GM18951 (cell line): ENCODE measurements around the gene SEC11C.
"Not testable (repeated sequence)": the region's sequence is repeated elsewhere in the genome, so short reads cannot be mapped to it uniquely, and the experiment has no call there.

Experiments
- POLR2A ChIP-seq: IDR thresholded peaks from 4 replicates; pipeline ENCODE4 v1.6.1; 2011; ENCODE audit warnings: mild to moderate bottlenecking; ENCODE audit not compliant: insufficient read length, insufficient read depth; ENCODE audit errors: extremely low read depth
- in situ Hi-C: fragments of 300-500 bp; cut with MboI; formaldehyde crosslinking; loops from one replicate; pipeline ENCODE4 v1.12.0; 2022; ENCODE audit warnings: low sequenced_read_pairs, mixed read lengths, inconsistent platforms; ENCODE audit not compliant: unreplicated experiment

The SEC11C gene

DNA sequence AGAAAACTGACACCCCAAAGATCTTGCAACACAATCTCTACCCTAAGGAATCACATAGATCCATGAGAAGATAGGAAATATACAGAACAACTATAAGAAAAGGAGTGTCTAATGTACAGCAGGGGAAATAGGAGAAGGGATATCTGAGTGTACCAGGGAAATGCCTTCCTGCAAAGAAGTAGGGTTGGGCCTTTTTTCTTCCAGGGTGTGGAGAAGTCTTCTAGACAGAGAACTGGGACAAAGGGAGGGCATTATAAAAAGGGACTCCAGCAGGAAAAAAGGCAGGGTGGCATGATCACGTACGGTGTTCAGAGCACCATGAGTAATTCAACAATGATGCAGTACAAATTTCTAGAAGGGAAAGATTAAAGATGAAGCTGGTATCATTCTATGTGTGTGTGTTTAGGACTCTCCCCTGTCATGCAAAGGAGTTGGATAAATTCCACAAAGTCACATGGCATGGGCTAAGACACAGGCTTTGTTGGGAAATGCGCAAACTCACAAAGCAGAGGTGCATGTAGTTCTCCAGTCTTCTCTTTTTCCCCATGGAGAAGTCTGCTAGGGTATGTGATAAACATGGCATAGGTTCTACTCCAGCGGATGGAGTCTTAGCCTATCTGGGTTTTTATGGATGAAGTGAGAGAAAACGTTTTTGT lies 6.7 kb upstream of the SEC11C start:
- TF ChIP-seq POLR2A: no peak
- in situ Hi-C loops: no loop called here

DNA sequence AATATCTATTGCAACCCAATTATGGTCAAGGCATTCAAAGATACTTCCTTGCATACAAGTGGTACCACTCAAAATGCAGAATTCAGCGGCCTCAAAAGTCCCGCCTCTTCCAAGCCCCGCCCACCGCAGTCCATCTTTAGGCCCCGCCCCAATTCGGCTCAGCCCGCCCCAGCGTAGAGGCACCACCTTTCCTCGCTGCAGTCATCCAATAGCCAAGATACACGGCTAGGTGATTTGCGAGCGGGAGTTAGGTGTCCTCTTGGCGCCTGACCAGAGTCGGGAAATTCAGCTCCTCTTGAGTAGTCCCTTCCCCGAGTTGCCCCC lies 431 bp upstream of the SEC11C start:
- TF ChIP-seq POLR2A: no peak
- in situ Hi-C loops: no loop called here

DNA sequence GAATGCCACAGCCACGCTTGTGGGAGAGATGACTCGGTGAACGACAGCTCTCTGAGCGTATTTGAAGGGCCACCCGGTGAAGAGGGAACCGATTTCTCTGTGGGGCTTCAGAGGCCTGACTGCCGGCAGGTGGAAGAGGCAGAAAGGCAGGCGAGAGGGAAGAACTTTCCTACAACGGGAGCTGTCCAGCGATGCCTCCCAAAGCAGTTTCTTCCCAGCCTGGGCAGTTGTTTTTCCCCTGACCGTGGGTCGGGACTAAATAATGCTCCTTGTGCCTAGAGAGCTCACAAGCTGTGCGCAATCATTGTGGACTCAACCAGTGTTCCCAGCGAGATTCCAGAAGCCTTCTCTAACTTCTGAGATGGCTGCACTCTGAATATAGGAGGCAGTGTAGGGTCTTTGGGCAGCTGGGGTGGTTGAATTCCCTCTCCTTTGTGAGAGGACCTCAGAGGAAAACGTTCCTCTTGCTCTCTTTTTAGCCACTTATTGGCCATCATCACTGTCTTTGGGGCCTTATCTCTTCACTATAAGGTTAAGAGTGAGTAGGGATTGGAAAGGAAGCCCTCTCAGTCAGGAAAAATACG lies 710 bp downstream of the SEC11C start:
- no peak for TF ChIP-seq POLR2A
- in situ Hi-C loops: no loop called here

DNA sequence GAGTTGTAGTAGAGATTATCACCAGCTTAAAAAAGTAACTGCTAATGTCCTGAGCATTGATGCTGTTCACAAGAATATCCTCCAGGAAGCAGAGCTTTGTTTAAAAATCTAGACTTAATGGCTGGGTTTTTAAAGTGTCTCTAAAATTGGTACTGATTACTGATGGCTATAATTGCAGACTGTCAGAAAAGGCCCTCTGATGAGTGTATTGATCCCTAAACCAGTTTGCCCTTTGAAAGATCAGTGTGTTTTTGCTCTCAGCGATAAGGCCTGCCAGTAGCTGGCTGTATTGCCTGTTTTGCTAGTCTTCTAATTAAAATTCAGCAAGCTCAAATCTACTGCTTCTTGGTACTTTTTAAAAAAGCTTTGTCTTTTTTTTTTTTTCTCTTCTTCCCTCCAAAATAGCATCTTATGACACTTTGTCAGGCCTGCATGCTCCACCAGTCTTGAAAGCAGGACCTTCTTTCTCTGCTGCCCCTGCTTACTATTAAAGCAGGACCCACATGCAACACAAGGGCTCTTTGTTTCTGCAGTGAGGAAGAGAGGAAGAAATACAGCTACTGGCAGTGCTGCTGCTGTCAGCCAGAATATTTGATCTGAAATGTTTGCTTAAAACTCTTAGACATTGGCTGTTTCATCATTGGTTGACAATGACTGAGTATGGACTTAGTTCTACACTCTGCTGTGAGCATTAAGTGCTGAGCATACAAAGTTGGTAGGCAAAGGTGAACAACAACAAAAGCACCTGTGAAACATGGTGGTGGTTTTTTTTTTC lies 1.8 kb downstream of the SEC11C start:
- no peak for TF ChIP-seq POLR2A
- in situ Hi-C loops: no loop called here

DNA sequence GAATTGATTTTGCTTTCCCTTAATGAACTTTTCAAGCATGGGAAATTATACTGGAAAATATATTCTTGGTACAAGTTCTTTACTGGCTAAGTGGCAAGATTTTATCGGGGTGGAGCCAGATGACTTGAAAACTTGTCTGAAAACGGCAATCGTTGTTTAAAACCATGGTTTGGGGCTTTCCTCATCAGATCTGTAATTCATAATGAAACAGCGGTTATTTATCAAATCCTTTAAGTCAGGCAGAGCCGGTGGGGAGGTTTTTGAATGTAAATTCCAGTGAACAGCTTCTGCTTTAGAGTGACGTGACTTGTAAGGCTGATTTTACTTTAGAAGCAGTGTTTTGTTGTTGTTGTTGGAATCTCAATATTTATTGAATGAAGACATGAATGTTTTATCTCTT lies 2.6 kb downstream of the SEC11C start:
- no peak for TF ChIP-seq POLR2A
- in situ Hi-C loops: no loop called here

DNA sequence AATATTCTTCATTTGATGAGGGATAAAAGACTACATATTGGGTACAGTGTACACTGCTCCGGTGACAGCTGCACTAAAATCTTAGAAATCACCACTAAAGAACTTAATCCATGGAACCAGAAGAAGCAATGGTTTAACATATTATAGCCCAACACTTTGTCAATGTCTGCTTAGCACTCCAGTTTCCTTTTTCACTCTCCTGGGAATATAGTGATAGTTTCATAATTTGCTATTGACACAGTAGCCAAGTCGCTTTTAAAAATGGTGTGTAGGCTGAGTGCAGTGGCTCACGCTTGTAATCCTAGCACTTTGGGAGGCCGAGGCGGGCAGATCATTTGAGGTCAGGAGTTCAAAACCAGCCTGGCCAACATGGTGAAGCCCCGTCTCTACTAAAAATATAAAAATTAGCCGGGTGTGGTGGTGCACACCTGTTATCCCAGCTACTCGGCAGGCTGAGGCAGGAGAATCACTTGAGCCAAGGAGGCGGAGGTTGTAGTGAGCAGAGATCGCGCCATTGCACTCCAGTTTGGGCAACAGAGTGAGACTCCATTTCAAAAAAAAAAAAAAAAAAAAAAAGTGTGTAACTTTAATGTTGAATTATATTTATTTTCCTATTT lies 3.2 kb downstream of the SEC11C start:
- in situ Hi-C loops: not testable (repeated sequence)

DNA sequence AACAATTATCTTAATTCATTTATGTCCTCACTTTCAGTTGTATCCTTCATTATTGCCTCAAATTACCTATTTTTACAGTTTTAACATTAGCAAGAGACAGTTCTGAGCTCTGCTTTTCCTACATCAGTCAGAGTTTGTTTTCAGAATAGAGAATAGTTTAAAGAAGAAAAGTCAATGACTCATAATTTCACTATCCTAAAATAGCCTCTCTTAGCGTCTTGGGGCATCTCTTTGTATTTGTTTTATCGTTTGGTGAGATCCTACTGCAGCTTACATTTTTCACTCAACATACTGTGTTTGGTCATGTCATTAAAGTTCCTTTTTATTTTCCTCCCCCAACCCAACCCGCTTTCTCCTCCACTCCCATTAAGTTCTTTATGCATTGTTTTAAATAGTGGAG lies 3.8 kb downstream of the SEC11C start:
- in situ Hi-C loops: no loop called here
- no peak for TF ChIP-seq POLR2A

DNA sequence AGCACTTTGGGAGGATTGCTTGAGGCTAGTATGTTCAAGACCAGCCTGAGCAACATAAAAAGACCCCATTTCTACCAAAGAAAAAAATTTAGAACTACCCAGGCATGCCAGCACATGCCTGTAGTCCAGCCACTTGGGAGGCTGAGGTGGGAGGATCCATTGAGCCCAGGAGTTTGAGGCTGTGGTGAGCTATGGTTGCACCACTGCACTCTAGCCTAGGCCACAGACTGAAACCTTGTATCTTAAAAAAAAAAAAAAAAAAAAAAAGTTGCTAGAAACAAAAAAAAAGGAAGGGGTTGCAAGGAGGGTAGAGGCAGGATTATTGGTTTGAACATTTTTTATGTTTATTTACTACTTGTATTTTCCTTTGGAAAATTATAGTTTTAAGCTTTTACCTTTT lies 4.8 kb downstream of the SEC11C start:
- in situ Hi-C loops: no loop called here

DNA sequence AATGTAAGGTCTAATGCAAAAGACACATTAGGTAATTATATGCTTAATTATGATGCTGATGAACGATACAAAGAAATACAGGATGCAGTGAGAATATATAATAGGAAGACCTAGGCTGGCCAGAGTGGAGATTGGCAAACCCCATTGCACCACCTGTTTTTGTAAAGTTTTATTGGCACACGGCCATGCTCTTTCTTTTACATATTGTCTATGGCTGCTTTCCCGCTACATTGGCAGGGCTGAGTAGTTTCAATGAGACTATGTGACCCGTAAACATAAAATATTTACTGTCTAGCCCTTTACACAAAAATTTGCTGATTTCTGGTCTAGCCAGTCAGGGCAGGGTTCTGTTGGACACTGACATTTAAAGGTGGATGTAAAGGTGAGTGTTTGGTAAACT lies 5.4 kb downstream of the SEC11C start:
- no peak for TF ChIP-seq POLR2A
- in situ Hi-C loops: no loop called here

More for the DNA sequence above, 4.8 kb downstream of the SEC11C start:
- no peak for TF ChIP-seq POLR2A

DNA sequence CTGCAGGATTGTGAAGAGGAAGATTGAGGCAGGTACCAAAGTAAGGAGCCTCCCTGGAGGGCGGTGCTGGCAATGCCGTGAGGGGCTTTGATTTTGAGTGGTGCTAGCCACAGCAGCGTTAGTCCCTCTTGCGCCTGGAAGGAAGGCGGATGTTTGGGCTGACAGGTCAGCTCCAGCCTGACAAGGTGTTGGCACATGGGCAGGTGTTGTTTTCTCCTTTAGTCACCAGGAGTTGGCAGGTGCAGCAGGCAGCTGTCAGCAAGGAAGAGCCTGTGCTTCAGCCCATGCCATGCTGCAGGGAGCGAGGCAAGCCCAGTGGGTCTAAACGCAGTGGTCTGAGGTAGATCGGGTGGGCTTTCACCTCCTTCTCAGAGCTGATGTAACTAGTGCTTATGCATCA lies 8.5 kb downstream of the SEC11C start:
- TF ChIP-seq POLR2A: no peak
- in situ Hi-C loops: no loop called here

DNA sequence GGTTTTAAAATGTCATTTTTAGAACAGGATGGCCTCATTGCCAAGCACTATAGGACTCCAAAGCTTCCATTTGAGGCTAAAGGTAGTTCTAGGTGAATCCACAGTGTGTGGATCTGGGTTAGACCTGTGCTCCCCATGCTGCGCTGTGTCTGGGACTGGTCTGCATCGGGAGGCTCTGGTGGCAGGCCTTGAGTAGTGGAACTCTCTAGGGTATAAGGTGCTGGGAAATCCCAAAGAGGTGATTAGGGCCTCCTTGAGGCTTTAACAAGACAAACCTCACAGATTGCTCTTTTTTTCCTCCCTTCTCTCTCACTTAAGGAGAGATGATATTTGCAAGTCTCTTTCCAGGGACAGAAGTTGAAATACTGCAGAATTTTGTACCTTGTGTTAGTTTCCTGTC lies 9.3 kb downstream of the SEC11C start:
- in situ Hi-C loops: no loop called here
- no peak for TF ChIP-seq POLR2A

DNA sequence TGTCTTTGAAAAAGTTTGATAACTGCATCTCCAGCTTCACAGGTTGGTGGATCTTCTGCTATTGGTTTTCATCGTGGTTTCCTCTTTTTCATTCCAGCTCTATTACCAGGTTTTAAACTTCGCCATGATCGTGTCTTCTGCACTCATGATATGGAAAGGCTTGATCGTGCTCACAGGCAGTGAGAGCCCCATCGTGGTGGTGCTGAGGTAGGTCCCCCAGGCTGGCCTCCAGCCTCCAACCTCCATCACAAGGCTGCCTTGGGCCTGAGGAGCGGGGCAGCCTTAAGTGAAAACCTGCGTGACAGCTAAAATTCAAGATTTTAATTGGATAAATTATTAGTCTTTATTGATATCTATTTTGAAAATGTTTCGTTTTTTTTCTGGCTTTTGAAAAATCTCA lies 9.7 kb downstream of the SEC11C start:
- TF ChIP-seq POLR2A: no peak
- in situ Hi-C loops: no loop called here

DNA sequence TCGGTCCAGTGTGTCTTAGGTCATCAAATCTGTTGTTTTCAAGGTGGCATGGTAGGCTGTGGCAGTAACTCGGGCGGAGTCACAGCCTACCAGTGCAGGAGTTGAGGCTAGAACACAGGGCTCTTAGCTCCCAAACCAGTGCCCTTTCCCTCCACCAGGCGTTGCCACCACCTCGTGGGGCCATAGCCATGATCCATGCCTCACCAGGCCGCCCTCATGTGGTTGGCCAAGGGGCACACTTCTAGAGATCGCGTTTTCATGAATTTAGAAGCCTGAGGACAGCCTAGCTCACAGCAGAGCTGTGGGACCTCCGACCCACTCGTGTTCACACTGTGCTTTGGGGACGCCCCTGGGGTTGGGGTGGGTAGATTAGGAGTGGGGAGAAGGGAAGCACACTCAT lies 10.6 kb downstream of the SEC11C start:
- no peak for TF ChIP-seq POLR2A
- in situ Hi-C loops: no loop called here

DNA sequence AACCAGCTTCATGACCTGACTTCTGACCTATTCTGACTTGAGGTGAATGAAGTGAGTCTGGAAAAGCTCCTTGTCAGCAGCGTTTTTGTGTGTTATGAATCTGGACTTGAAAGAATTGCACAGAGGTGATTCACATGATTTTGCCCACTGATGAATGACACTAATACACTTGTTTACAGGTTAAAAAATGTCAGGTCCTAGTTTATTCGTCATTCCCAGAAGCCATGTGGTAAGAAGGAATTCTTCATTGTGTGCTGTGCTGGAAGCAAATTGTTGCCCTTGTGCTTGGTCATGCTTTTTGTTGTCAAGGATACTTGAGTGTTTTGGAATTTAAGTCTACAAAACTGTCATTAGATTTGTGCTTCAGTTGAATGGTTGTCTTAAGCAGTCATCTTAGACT lies 15.5 kb downstream of the SEC11C start:
- TF ChIP-seq POLR2A: no peak
- in situ Hi-C loops: no loop called here

DNA sequence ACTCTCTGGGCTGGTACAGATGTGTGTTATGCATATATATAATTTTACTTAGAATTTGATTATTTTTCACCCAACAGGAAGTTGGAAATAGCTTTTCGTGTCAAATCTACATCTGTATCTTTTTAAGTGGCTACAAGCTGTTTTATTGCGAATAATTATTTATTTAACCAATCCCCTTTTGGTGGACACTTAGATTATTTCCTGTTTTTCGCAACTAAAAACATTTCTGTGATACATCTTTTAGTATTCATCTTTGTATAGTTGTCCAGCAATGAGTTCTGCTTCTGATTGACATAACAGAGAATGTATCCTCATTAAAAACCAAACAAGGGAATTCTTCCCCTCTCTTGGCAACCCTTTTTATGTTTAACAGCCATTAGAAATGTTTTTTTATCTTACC lies 16.6 kb downstream of the SEC11C start:
- TF ChIP-seq POLR2A: no peak
- in situ Hi-C loops: no loop called here
